GM19467 (cell line): ENCODE data around the gene KRTAP2-3.
"Not testable (repeated sequence)": the region's sequence is repeated elsewhere in the genome, so short reads cannot be mapped to it uniquely, and the experiment has no call there.

Source experiments
- ATAC-seq: cut with Tn5 transposase; IDR thresholded peaks from one replicate; pipeline ENCODE4 v1.9.1; 2021; ENCODE audit warnings: mild to moderate bottlenecking, moderate library complexity; ENCODE audit not compliant: unreplicated experiment

The KRTAP2-3 gene

DNA sequence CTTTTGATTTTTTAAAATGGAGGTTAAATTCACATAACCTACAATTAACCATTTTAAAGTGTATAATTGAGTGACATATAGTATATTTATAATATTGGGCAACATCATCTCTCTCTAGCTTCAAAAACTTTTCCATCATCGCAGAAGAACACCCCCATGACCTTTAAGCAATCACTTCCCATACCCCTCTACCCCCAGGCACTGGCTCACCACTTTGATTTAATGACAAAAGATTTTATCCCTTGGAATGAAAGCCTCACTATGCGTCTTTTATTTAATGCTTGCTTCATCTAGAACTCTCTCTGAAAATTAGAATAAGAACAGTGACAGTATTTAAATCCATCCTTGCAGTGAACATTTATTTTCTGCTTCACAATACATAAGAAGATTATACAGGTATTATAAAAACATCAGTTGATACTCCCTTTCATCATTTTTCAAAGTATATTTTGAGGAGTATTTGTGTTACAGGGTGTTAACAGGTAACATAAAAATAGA is 22.0 kb downstream of the KRTAP2-3 start:
- no peak for ATAC-seq

DNA sequence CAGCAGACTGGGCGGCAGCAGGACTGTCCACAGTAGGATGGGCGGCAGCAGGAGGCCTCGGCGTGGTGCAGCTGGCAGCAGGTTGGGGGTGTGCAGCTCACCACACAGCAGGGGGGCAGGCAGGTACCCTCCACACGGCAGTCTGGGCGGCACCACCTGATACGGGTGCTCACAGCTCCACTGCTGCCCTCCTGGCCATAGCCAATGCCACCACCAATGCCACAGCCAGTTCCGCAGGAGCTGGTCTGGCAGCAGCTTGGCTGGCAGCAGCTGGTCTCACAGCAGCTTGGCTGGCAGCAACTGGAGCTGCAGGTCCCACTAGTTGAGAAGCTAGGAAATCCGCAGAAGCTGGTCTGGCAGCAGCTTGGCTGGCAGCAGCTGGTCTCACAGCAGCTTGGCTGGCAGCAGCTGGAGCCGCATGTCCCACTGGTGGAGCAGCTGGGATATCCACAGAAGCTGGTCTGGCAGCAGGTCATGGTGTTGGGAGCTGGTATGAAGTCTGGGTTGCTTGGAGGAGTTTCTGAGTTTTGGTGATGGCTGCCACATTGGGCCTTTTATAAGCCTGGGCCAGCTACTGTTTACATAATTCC is 25.5 kb downstream of the KRTAP2-3 start, which contains the start of gene KRTAP1-3:
Gene KRTAP1-3 (minus strand): TSS at position 529 of the 590 bp plus-strand sequence. CDS start 53 bp downstream, at position 476.
- ATAC-seq: not testable (repeated sequence)

DNA sequence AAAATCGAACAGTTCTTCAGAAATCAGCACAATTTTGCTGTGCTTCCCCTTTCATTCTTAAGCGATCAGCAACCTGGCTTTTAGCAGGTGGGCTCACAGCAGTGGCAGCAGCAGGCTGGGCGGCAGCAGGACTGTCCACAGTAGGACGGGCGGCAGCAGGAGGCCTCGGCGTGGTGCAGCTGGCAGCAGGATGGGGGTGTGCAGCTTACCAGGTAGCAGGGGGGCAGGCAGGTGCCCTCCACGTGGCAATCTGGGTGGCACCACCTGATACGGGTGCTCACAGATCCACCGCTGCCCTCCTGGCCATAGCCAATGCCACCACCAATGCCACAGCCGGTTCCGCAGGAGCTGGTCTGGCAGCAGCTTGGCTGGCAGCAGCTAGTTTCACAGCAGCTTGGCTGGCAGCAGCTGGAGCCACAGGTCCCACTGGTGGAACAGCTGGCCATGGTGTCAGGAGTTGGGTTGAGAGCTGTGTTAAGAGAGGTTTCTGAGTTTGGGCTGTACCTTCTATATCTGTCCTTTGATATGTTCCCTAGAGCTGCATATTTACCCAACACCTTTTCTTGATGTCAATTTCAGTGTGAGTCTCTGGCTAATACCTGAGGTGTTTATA is 30.2 kb downstream of the KRTAP2-3 start, which contains the start of gene KRTAP1-4:
Gene KRTAP1-4 (minus strand): TSS at position 563 of the 613 bp plus-strand sequence. CDS start 117 bp downstream, at position 446.
- no peak for ATAC-seq

DNA sequence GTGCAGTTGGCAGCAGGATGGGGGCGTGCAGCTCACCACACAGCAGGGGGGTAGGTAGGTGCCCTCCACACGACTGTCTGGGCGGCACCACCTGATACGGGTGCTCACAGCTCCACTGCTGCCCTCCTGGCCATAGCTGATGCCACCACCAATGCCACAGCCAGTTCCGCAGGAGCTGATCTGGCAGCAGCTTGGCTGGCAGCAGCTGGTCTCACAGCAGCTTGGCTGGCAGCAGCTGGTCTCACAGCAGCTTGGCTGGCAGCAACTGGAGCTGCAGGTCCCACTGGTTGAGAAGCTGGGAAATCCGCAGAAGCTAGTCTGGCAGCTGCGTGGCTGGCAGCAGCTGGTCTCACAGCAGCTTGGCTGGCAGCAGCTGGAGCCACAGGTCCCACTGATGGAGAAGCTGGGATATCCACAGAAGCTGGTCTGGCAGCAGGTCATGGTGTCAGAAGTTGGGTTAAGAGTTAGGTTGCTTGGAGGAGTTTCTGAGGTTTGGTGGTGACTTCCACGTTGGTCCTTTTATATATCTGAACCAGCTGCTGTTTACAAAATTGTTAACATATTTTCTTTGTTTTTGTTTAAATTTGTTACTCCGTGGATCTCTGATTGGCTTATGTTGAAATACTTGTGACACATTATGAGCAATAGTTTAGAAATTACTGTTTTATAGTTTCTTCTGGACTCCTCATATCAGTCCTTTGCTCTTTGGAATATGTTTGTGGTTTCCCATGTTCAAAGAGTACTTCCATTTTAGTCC is 33.0 kb downstream of the KRTAP2-3 start, which contains the start of gene KRTAP1-5:
Gene KRTAP1-5 (minus strand): TSS at position 494 of the 757 bp plus-strand sequence. CDS start 53 bp downstream, at position 441.
- no peak for ATAC-seq

DNA sequence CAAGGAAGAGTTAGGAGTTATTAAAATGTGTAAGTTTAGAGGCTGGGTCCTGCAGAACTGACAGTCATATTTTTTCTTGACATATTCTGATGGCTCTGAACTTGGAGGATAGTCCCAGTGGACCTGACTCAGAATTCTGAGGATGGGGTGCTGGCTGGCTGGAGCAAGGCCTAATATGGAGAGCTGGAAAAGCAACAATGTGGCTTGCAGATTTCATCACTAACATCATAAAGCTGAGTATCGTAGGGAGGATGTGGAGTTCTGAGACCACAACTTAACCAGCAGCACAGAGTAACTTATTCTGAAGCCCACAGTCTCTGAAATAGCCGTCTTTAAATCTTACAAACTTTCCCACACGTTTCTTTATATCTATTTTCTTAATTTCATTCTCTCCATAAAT is 35.2 kb downstream of the KRTAP2-3 start:
- no peak for ATAC-seq

DNA sequence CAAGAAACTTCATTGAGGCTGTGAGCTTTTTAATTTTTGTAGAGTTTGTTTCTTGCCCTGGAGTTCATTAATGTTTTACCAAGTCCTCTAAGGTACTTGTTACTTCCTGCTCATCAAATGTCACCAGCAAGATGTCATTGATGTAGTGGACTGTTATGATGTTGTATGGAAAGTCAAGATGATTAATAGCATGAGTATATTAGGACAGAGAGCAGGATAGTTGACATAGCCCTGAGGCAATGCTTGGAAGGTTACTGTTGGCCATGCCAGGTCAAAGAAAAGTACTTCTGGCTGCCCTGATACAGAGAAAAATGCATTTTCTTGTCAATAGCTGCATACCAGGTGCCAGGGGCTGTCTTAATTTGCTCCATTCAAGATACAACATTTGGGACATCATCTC is 39.6 kb downstream of the KRTAP2-3 start:
- ATAC-seq: no peak

DNA sequence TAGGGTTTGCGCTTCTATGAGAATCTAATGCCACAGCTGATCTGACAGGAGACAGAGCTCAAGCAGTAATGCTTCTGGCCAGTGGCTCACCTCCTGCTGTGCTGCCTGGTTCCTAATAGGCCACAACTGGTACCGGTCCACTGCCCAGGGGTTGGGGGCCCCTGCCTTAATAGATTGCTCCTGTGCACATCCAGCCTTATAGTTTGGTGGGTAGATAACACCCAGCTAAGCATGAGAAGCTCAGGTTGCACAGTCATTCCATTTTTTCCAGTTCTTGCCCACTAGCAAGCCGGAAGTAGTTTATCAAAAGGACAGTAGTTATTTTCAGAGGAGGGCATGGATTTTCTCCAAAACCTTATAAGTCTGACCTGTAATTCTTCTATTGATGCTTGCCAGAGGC is 40.5 kb downstream of the KRTAP2-3 start:
- ATAC-seq: no peak

DNA sequence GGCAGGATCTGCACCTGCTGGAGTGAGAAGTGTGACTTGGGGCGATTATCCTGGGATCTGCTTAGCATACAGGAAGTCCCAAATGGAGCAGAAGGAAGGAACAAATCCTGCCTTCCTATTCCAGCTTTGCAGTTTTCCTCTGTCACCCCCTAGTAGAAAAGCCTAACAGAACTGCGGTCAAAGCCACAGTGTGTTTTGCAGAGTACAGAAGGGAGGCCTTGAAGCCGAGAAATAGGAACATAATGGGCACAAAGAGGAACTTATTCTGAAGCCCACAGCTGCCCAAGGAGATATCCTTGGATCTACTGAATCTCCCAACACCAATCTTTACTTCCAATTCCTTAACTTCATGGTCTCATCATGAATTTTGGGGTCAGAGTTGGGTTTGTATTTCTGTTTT is 41.4 kb downstream of the KRTAP2-3 start:
- ATAC-seq: no peak

DNA sequence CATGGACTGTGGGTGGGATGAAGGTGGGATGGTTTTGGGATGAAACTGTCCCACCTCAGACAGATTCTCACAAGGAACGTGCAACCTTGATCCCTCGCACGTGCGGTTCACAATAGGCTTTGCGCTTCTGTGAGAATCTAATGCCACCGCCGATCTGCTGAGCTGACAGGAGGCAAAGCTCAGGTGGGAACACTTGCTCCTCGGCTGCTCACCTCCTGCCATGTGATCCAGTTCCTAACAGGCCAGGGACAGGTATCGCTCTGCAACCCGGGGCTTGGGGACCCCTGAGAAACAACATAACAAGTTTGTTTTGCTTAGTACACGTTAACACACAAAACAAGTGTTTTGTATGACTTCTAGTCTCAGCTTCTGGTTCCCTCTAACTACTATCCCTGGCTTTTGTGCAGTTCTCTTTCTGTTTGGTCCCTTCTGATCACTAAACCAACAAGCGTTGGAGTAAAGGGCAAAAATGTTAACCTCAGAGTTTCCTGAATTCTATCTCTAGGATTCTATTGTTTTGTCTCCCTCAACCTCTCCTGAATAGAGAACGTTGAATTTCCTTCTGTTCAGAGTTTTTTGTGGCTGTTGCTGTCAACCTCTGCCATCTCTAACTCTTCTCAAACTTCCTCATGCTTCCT is 43.2 kb downstream of the KRTAP2-3 start:
- no peak for ATAC-seq

DNA sequence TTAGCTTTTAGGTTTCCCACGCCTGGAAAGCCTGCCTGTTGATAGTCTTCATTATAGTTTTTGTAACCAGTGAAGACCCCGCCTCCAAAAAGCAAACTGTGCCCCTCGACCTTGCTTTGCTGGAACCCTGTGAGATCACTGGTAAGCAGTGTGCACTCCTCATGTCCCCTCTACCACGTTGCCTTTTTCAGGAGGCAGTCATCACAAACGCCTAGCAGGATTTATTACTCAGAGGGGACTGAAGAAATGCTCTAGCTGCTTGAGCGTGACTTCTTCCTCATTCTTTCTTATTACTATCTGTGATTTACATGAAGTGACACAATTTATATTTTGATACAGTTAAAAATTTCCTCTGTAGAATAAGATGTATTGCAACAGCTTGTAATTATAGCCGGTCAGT is 44.5 kb downstream of the KRTAP2-3 start:
- ATAC-seq: no peak

DNA sequence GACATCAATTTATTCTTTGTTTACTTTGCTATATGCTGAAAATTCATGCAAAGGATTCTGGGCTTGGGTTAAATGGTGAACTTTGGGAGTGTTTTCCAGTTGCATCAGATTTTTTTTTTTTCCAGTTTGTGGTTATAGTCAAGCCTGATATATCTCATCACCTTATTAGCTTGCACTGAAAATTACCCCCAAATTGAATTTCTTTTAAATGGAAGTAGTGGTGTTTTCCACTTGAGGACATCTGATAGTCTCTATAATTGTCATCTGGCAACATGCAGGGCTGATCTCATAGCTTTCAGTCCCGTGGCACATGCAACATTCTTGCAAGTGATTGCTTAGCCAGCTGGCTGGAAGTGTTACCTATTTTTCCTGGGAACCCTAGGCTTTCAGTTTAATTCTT is 46.3 kb downstream of the KRTAP2-3 start:
- ATAC-seq: no peak

DNA sequence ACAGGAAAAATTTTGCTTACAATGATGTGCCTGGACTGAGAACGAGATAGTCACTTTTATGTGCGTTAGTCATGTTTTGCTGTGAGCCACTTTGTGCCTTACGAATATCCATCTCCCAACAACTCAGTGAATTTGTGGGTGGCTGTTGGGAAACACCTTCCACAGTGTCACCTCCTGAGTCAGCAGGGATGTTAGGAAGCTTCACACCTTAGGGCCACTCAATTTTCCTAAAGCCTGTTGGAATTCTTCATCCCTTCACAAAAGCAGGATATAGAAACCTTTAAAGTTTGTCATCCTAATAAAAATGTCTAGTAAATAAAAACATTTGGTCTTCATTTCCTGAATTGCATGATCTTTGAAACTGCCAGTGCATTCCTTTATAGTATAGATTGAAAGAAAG is 46.7 kb downstream of the KRTAP2-3 start:
- no peak for ATAC-seq

DNA sequence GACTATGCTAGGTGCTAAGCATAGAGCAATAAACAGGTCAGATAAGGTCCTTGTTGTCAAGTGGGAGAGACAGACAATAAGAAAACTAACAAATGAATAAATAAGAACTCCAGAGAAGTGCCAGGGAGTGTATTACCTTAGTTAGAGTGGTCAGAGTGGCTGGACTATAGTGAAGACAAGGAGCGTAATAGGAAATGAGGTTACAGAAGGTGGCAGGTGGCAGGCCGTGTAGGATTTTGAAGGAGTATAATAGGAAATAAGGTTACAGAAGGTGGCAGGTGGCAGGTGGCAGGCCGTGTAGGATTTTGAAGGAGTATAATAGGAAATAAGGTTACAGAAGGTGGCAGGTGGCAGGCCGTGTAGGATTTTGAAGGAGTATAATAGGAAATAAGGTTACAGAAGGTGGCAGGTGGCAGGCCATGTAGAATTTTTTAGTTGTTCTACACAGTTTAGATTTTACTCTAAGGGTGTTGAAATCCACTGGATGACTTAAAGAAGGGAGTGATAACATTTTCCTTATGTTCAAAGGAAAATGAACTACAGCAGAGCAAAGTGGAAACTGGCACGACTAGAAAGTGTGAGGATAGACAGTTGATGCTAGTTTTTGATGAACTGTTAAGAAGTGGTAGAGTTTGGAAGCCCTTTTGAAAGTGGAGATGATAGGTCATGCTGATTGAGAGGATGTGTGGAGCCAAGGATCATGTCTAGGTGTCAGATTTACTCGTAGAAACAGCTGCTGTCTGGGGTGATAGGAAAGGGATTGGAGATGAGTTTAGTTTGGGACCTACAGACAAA is 47.4 kb downstream of the KRTAP2-3 start:
- ATAC-seq: no peak

DNA sequence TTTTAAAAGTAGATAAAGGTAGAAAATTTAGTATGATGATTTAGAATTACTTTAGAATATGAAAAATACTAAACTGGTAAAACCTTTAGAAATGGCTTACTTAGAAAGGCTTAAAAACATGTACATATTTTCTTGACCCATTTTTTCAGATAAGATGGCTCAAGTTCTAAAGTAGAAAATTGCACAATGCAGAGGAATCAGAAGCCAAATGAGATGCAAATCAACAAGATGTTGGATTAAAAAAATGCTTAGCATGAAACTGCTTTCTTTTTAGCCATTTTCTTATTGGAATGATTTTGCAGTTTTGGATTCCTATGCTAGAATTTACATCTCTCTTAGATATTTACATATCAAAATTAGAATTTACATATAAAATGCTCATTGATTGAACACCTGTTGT is 49.5 kb downstream of the KRTAP2-3 start:
- ATAC-seq: no peak

DNA sequence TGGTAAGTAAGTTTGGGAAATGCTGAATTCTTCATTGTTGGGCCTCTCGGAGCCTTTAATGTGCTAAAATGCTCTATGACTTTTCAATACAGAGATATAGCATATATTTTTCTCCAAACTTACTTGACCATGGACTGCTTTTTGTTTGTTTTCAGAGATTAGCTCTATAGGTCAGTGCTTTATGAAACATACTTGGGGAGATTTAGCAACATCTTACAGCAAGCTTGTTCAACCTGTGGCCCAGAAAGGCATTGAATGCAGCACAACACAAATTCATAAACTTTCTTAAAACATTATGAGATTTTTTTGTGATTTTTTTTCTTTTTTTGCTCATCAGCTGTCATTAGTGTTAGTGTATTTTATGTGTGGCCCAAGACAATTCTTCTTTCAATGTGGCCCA is 50.0 kb downstream of the KRTAP2-3 start:
- ATAC-seq: no peak

DNA sequence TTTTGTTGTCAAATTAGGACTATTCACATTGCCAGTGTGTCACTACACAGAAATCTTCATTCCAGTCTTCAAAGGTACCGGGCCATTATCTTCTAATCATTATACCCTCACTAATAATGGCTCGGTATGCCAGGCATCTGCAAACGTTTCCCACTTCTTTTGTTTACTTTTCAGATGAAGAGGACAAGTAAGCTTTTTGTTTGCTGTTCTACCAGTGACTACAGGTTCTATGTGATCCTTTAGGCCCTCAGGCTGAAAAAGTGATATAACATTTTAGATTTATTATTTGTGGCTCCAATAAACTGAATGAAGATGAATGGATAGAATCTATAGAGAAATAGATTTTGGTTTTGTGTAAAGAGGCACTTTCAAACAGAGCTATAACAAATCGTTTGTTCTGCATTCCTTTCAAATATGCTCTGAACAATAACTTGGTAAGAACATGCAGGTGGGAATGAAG is 50.6 kb downstream of the KRTAP2-3 start:
- ATAC-seq: no peak
